ENCODE measurements around the gene TRIB2.
"Not testable (repeated sequence)": the region's sequence is repeated elsewhere in the genome, so short reads cannot be mapped to it uniquely, and the experiment has no call there.

Gene TRIB2

GRCh38 chr2:12716282-12717190 is at the start of gene TRIB2:
TRIB2 (plus strand) TSS chr2:12716936; CDS start chr2:12718308, 1,372 bp downstream.
- DNase-seq = peak; percentile 64

- no peak for DNase-seq
Observed at GRCh38 chr2:12669036-12669435, 47.7 kb upstream of the TRIB2 start.

GRCh38 chr2:12672711-12673315 is 43.9 kb upstream of the TRIB2 start:
- no peak for DNase-seq

- DNase-seq = no peak
Observed at GRCh38 chr2:12674644-12675328, 42.0 kb upstream of the TRIB2 start.

GRCh38 chr2:12675352-12675795 is 41.4 kb upstream of the TRIB2 start:
- DNase-seq = no peak

- DNase-seq = no peak
Observed at GRCh38 chr2:12675801-12676200, 40.9 kb upstream of the TRIB2 start.

- no peak for DNase-seq
Observed at GRCh38 chr2:12676771-12677170, 40.0 kb upstream of the TRIB2 start.

GRCh38 chr2:12678186-12678585 is 38.5 kb upstream of the TRIB2 start:
- no peak for DNase-seq

GRCh38 chr2:12679550-12680072 is 37.1 kb upstream of the TRIB2 start:
- no peak for DNase-seq

GRCh38 chr2:12680115-12680514 is 36.6 kb upstream of the TRIB2 start:
- not testable (repeated sequence) for DNase-seq

GRCh38 chr2:12682017-12682416 is 34.7 kb upstream of the TRIB2 start:
- DNase-seq = no peak

- no peak for DNase-seq
Observed at GRCh38 chr2:12683457-12684100, 33.2 kb upstream of the TRIB2 start.

- DNase-seq = no peak
Observed at GRCh38 chr2:12684471-12684936, 32.2 kb upstream of the TRIB2 start.

GRCh38 chr2:12685145-12685544 is 31.6 kb upstream of the TRIB2 start:
- DNase-seq = no peak

- no peak for DNase-seq
Observed at GRCh38 chr2:12685956-12686355, 30.8 kb upstream of the TRIB2 start.

- DNase-seq = no peak
Observed at GRCh38 chr2:12686708-12687283, 29.9 kb upstream of the TRIB2 start.

GRCh38 chr2:12688091-12688490 is 28.6 kb upstream of the TRIB2 start:
- no peak for DNase-seq

- no peak for DNase-seq
Observed at GRCh38 chr2:12688893-12689292, 27.8 kb upstream of the TRIB2 start.

- no peak for DNase-seq
Observed at GRCh38 chr2:12693509-12693908, 23.2 kb upstream of the TRIB2 start.

- DNase-seq = no peak
Observed at GRCh38 chr2:12694990-12695774, 21.6 kb upstream of the TRIB2 start.

GRCh38 chr2:12697617-12698016 is 19.1 kb upstream of the TRIB2 start:
- no peak for DNase-seq

- DNase-seq = no peak
Observed at GRCh38 chr2:12700989-12701388, 15.7 kb upstream of the TRIB2 start.

All from NCI-H1417 treated with DMSO at 0.1 percent for 48 hours (cell line).